Germinal center (tissue), 1 donor: ENCODE measurements around the gene CDH2.

ENCODE experiments used
- DNase-seq: peaks from one replicate; pipeline ENCODE4 v3.0.0; 2012; ENCODE audit warnings: mixed read lengths, low spot score

Gene CDH2

GRCh38 chr18:28086670-28087552, 90.0 kb downstream of the CDH2 start:
- DNase-seq = no peak

- DNase-seq = no peak
Observed at GRCh38 chr18:28081516-28081915, 95.4 kb downstream of the CDH2 start.

- DNase-seq = no peak
Observed at GRCh38 chr18:28080876-28081300, 96.0 kb downstream of the CDH2 start.

- no peak for DNase-seq
Observed at GRCh38 chr18:28079883-28080282, 97.0 kb downstream of the CDH2 start.

GRCh38 chr18:28078849-28079248, 98.1 kb downstream of the CDH2 start:
- DNase-seq = no peak

GRCh38 chr18:28078298-28078697, 98.6 kb downstream of the CDH2 start:
- no peak for DNase-seq

GRCh38 chr18:28075501-28075900, 101.4 kb downstream of the CDH2 start:
- no peak for DNase-seq

- no peak for DNase-seq
Observed at GRCh38 chr18:28074076-28074475, 102.9 kb downstream of the CDH2 start.

- no peak for DNase-seq
Observed at GRCh38 chr18:28073658-28074057, 103.3 kb downstream of the CDH2 start.

- no peak for DNase-seq
Observed at GRCh38 chr18:28071199-28071598, 105.7 kb downstream of the CDH2 start.

GRCh38 chr18:28068207-28068606, 108.7 kb downstream of the CDH2 start:
- no peak for DNase-seq

GRCh38 chr18:28067346-28067745, 109.6 kb downstream of the CDH2 start:
- no peak for DNase-seq

GRCh38 chr18:28065793-28066186, 111.1 kb downstream of the CDH2 start:
- no peak for DNase-seq

- DNase-seq = no peak
Observed at GRCh38 chr18:28065031-28065792, 111.7 kb downstream of the CDH2 start.

- DNase-seq = no peak
Observed at GRCh38 chr18:28063926-28064325, 113.0 kb downstream of the CDH2 start.

GRCh38 chr18:28063271-28063761, 113.6 kb downstream of the CDH2 start:
- DNase-seq = no peak

- DNase-seq = no peak
Observed at GRCh38 chr18:28062443-28062842, 114.5 kb downstream of the CDH2 start.

GRCh38 chr18:28059861-28060260, 117.1 kb downstream of the CDH2 start:
- no peak for DNase-seq

GRCh38 chr18:28050545-28050944, 126.4 kb downstream of the CDH2 start:
- DNase-seq = no peak

- DNase-seq = no peak
Observed at GRCh38 chr18:28048612-28049011, 128.3 kb downstream of the CDH2 start.

GRCh38 chr18:28045880-28046279, 131.1 kb downstream of the CDH2 start:
- no peak for DNase-seq

GRCh38 chr18:28045176-28045810, 131.6 kb downstream of the CDH2 start:
- DNase-seq = no peak

- DNase-seq = no peak
Observed at GRCh38 chr18:28044036-28044435, 132.9 kb downstream of the CDH2 start.
